GM18517 (cell line): ENCODE data around the gene LIX1.
"Not testable (repeated sequence)": the region's sequence is repeated elsewhere in the genome, so short reads cannot be mapped to it uniquely, and the experiment has no call there.

Experiments
- ATAC-seq: cut with Tn5 transposase; IDR thresholded peaks from one replicate; pipeline ENCODE4 v1.9.1; 2021; ENCODE audit warnings: mild to moderate bottlenecking, moderate library complexity; ENCODE audit not compliant: unreplicated experiment

The LIX1 gene

DNA sequence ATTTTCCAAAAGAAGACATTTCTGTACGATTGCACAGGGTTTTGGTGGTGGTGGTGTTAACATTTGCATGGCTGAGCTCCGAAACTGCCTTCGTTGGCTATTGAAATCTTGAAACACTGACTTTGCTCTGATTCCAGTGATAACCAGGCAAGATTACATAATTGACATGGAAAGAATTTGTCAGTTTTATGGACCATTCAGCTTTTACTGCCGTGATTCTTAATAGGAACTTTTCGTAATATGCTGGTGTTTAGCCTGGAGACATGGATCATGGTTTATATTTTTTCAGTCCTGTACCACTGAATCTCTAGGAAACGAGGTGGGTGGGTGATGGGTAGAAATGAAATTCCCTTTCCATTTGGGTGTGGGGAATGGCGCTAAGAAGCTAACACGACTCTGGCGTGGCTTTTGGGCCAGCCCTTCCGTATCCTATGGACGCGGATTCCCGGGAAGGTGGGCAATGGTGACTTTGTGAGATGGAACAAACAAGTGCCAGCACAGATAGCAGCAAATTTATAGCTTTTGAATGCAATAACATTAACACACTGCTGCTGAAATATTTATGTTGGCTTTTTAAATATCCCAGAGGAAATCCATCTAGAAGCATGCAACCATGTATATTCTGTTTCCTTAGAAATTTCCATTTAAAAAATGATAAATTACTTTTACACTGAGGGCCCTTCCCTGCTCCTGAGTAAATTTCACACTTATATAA is 36.8 kb downstream of the LIX1 start:
- no peak for ATAC-seq

DNA sequence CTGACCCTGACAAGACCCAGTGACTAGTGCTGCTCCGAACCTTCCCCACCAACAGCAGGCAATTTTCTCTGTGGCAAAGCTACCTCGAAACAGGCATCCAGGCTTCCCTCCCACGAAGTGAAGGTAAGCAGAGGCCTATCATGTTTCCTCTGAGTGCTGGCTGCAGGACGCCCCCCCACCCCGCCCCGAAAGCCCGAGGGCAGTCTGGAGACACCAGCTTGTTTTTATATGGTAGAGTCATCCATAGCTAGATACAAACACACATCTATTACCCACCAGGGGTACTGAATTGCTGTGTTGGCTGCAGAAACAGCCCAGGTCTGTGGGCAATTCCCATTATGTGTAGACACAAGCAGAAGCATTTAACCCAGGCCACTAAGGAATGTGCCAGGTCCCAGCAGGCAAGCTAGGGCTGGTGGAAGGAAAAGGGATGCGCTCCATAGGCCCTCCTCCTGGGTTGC is 40.4 kb downstream of the LIX1 start:
- ATAC-seq, result no peak

GRCh38 chr5:97101189-97101910 is 41.1 kb downstream of the LIX1 start:
- ATAC-seq, result no peak

- no peak for ATAC-seq
Measured at GRCh38 chr5:97100476-97100875, 41.9 kb downstream of the LIX1 start.

- no peak for ATAC-seq
Measured at GRCh38 chr5:97098922-97099321, 43.5 kb downstream of the LIX1 start.

DNA sequence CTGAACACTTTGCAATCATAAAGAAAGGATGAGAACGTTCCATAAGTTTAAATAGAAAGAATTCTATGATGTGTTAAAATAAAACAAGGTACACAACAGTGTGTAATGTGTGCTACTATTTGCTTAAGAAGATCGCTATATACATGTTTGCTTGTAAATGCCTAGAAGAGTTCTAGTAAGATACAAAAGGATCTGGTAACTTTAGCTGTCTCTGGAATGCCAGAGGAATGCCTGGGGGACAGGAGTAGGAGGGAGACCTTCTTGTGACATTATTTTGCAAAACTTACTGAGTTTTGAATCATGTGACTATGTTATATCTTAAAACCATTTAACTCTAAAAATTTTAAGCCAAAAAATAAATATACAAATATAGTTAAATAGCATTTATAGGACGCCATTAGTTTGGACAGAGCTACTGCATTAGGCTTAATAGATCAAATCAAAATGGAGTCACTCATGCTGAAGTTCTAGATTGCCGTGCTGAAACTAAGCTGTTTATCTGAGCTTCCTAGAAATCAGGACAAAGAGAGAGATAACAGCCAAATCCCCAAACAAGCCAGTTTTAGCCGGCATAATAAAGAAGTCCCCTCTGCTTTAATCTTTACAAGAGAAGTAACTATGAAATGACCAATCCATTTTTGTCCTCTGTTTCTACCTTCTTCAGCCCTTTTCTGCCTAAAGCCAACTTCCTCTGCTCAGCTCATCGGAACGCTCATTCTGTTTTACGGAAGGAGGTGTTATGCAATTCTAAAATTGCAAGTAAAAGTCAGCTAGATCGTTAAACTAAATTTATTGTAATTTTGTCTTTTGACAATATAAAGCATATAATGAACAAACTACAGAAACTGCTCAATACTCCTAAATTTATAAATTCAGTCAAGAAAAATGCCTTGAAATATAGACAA is 44.8 kb downstream of the LIX1 start:
- no peak for ATAC-seq

DNA sequence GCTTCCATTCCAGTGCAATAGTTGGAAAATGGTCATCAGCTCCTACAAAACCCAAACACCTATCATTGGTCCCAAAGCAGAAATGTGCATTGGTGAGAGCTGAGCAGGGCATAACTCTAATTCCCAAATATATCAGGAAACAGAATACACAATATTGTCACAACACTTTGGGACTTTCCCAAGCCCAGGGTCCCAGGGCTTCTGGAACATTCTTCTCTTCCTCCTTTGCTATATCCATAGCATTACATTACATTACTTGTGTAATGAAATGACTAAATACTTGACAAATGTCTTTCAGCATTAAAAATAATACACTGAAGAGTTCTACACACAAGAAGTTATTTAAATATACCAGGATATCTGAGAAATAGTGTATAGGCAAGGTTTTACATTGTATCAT is 45.6 kb downstream of the LIX1 start:
- ATAC-seq, result no peak

- ATAC-seq, result no peak
Measured at GRCh38 chr5:97096191-97096590, 46.2 kb downstream of the LIX1 start.

GRCh38 chr5:97095318-97095732 is 47.1 kb downstream of the LIX1 start:
- peak; percentile 46 for ATAC-seq

DNA sequence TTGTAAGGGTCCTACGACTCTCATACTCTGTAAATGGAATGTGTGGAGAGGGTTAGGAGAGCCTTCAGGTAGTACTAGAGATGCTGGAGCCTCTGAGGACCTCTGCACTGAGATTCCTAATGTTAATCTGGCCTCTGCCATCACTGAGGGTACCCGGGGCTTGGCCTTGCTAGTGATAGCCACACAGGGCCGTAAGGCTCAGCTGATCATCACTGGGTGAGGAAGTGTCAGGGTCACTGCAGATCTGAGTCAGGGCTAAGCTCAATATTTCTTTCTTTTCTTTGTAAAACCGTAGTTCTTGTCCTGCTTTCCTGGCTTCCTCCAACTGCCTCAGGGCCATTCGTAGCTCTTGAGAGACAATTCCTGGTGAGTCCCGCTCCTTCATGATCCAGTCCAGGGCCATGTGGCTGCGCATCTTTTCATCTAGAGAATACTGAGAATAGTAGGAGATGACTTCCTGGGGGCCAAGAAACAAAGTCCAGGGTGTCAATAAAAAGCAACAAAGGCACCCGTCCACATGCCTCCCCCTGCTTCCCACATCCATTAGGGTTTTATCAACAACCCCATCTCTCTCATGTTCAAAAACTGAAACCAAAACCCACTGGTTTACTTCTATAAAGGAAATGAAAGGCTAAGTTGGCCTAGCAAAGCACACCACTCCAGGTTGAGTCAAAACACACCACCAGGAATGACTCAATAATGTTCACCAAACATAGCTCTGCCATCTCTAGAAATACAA is 47.7 kb downstream of the LIX1 start:
- peak; percentile 99 for ATAC-seq

DNA sequence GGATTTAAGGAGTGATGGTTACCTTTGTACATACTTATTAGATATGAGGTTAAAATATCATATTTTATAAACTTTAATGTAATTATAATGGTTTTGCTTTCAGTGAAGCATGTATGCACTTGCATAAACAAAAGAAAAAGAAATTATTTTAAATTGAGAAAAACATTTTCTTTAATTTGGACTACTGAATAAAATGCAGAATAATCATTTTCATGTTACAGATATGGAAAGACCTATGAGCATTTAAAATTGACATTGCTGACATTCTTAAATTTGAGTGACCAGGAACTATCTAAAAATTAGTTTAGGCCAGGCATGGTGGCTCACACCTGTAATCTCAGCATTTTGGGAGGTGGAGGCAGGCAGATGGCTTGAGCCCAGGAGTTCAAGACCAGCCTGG is 49.2 kb downstream of the LIX1 start:
- no peak for ATAC-seq

- no peak for ATAC-seq
Measured at GRCh38 chr5:97090944-97091343, 51.5 kb downstream of the LIX1 start.

DNA sequence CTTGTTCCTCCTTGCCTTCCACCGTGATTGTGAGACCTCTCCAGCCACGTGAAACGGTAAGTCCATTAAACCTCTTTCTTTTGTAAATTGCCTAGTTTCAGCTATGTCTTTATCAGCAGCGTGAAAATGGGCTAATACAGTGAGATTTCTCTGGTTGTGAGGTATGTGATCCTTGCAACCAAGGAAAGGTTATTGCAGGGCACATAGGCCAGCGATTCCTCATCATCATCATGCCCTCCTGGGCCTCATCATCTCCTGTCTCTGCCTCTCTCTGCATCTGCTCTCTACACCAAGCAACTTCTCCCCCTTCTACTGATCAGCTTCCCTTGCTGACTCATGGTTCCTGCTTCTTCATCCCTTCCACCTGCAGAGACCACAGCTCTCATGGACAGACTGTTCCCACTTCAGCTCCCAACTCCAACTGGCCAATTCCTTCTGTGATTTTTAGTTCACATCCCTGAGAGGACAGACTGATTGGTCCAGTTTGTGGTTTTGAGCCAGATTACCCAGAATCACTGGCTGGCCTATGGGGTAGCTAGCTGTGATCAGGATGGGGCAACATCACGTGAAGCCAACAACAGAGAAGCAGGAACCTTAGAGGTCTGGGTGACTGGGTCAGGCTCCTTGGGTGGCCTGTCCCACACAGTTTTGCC is 53.1 kb downstream of the LIX1 start:
- no peak for ATAC-seq

- no peak for ATAC-seq
Measured at GRCh38 chr5:97088774-97089148, 53.6 kb downstream of the LIX1 start.

- no peak for ATAC-seq
Measured at GRCh38 chr5:97087138-97087537, 55.3 kb downstream of the LIX1 start.

- ATAC-seq, result no peak
Measured at GRCh38 chr5:97085459-97086181, 56.8 kb downstream of the LIX1 start.

GRCh38 chr5:97084782-97085458 is 57.5 kb downstream of the LIX1 start:
- ATAC-seq, result not testable (repeated sequence)

GRCh38 chr5:97078958-97079743 is 63.3 kb downstream of the LIX1 start:
- no peak for ATAC-seq
